Brain microvascular endothelial cell (primary cell): Measurements from ENCODE around the gene ODC1.

Experiments
- DNase-seq: peaks from one replicate; pipeline ENCODE4 v3.0.0-alpha.2; 2020
- H3K27ac ChIP-seq: fragments of 250-450 bp; sonication (Bioruptor Pico); 2 replicates; pipeline ENCODE4 v1.5.1; 2020; ENCODE audit warnings: mild to moderate bottlenecking, moderate library complexity
- H3K27me3 ChIP-seq: fragments of 250-450 bp; sonication (Bioruptor Pico); replicated peaks from 2 replicates; pipeline ENCODE4 v1.5.1; 2020; ENCODE audit warnings: mild to moderate bottlenecking
- H3K36me3 ChIP-seq: fragments of 250-450 bp; sonication (Bioruptor Pico); replicated peaks from 2 replicates; pipeline ENCODE4 v1.5.1; 2020; ENCODE audit warnings: mild to moderate bottlenecking
- H3K4me3 ChIP-seq: 2 replicates; pipeline ENCODE4 v1.5.1; 2011; ENCODE audit warnings: low read depth, mild to moderate bottlenecking, control low read depth, low read length, moderate library complexity
- in situ Hi-C: cut with HindIII; loops from 2 replicates; pipeline ENCODE4 v1.10.0; 2017; ENCODE audit warnings: low sequenced_read_pairs, low pct_ligation_motif_present
- TF ChIP-seq, protein P1 (sequence below): IDR thresholded peaks from 2 replicates; pipeline ENCODE4 v1.5.1; 2011; ENCODE audit warnings: low read depth, mild to moderate bottlenecking, moderate library complexity, low read length, control low read depth, inconsistent platforms; ENCODE audit errors: missing control alignments

Gene ODC1

DNA sequence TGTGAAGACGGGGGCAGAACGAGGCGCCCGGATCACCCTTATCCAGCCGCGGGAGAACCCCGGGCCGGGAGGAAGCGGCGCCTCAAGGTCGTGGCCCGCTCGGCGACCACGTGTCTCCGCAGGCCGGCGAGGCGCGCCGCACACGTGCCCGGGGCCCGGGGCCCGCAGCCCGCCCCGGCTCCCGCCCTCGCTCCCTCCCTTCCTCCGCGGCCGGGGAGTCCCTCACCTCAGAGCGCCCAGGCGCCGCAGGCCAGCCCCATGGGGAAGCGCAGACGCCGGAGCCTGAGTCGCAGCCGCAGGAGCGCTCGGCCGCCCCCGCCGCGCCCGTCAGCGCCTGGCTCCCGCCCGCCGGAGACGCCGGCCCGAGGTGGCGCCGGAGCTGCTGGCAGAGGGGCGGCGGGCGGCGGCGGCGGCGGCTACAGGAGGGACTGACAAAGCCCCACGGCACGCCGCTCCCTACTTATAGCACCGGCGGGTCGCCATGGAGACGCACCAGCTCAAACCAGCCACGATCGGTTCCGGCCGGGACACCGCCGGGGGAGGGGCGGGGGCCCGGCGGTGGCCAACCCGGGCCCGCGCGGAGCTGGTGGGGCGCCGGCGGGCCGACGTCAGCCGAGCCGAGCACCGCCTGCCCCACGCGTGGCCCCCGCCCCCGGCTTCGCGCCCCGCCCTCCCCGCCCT lies at the start of gene ODC1:
Gene ODC1, minus strand, starts transcription at position 433 of the 681 bp plus-strand sequence. CDS start 3,295 bp downstream, outside the sequence.
- in situ Hi-C loops, result loop anchor here (25.0 kb wide), 1 partner anchor 336 kb away; the partner anchor contains the start of gene RRM2
- H3K27ac ChIP-seq, result peak within 1 kb of the TSS; percentile 88
- no peaks in the 10 kb centered on the region for H3K27me3 ChIP-seq
- H3K36me3 ChIP-seq, result peaks cover 14% of the 10 kb centered on the region
- TF ChIP-seq, protein P1, sequence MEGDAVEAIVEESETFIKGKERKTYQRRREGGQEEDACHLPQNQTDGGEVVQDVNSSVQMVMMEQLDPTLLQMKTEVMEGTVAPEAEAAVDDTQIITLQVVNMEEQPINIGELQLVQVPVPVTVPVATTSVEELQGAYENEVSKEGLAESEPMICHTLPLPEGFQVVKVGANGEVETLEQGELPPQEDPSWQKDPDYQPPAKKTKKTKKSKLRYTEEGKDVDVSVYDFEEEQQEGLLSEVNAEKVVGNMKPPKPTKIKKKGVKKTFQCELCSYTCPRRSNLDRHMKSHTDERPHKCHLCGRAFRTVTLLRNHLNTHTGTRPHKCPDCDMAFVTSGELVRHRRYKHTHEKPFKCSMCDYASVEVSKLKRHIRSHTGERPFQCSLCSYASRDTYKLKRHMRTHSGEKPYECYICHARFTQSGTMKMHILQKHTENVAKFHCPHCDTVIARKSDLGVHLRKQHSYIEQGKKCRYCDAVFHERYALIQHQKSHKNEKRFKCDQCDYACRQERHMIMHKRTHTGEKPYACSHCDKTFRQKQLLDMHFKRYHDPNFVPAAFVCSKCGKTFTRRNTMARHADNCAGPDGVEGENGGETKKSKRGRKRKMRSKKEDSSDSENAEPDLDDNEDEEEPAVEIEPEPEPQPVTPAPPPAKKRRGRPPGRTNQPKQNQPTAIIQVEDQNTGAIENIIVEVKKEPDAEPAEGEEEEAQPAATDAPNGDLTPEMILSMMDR, result no peak
- DNase-seq, result peak; percentile 87
- peak within 1 kb of the TSS; percentile 66 for H3K4me3 ChIP-seq

DNA sequence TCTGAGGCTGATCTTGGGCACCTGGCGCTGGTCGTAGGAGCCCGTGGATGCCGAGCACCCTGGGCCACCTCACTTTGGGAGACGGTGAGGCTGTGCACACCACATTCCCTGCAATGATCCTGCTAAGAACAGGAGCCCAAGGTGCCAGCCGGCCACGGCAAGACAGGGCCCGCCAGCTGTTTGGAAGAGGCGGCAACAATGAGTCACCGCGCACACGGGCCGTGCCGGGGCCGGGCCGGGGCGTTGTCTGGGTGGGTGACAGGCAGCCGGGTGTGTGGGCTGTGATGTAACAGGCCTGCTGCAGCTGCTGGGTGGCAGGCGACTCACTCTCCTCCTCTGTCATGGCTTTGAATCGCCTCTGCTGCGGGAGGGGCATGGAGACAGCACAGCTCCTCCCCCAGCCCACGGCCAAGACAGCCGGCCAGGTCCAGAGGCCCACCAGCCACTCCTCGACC lies 49.7 kb upstream of the ODC1 start:
- Histone ChIP-seq H3K27me3 (peaks cover 3% of the 10 kb centered on the region), H3K27ac (no peak overlapping the region), H3K4me3 (no peak overlapping the region), H3K36me3 (no peaks in the 10 kb centered on the region)
- DNase-seq, result peak; percentile 51
- in situ Hi-C loops, result no loop called here
- TF ChIP-seq, protein P1, result no peak

DNA sequence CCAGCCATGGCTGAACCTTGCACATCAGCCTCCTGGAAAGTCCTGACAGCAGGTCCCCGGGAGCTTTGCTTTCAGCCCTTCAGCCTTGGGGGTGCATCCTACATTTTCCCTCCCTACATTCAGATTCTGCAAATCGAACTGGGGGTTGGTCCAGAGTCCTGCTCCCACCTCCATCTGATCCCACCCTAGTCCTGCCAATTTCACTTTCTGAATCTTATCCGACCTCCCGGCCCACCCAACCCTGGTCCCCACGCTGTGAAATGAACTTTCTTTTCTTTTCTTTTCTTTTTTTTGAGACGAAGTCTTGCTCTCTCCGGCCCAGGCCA lies 47.8 kb upstream of the ODC1 start:
- no peak for DNase-seq
- no peak overlapping the region for H3K27ac ChIP-seq
- no peaks in the 10 kb centered on the region for H3K36me3 ChIP-seq
- H3K4me3 ChIP-seq, result no peak overlapping the region
- in situ Hi-C loops, result no loop called here
- TF ChIP-seq, protein P1, result no peak
- H3K27me3 ChIP-seq, result peaks cover 3% of the 10 kb centered on the region

DNA sequence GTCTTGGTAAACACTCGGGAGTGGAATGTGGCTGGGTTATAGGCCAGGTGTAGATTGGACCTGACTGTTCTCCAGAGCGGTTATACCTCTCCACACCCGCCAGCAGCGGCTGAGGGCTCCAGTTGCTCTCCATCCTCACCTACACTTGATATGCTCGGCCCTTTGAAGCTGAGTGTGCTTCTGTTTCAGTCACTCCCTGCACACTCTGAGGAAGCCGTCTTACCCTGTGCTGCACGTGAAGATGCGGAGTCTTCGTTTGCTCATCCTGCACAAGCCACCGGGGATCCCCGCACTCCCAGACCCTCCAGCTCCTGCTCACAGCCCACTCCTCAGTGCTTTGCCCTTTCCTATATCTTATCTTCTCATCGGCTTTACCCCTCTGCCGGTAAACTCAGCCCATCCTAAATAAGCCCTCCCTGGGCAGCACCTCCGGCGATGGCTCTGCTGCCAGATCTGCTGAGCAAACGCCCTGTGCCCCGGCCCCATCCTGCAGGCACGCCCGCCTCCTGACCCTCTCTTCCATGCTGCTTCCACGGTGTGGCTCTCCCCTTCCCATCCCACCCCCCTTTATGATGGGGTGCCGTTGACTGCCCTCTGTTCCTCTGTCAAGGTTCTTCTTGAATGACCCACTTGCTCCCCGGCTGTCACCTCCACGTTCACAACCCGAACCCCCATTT lies 47.3 kb upstream of the ODC1 start:
- TF ChIP-seq, protein P1, result no peak
- Histone ChIP-seq H3K4me3 (no peak overlapping the region), H3K27me3 (peaks cover 3% of the 10 kb centered on the region), H3K27ac (no peak overlapping the region), H3K36me3 (no peaks in the 10 kb centered on the region)
- DNase-seq, result no peak
- in situ Hi-C loops, result no loop called here

DNA sequence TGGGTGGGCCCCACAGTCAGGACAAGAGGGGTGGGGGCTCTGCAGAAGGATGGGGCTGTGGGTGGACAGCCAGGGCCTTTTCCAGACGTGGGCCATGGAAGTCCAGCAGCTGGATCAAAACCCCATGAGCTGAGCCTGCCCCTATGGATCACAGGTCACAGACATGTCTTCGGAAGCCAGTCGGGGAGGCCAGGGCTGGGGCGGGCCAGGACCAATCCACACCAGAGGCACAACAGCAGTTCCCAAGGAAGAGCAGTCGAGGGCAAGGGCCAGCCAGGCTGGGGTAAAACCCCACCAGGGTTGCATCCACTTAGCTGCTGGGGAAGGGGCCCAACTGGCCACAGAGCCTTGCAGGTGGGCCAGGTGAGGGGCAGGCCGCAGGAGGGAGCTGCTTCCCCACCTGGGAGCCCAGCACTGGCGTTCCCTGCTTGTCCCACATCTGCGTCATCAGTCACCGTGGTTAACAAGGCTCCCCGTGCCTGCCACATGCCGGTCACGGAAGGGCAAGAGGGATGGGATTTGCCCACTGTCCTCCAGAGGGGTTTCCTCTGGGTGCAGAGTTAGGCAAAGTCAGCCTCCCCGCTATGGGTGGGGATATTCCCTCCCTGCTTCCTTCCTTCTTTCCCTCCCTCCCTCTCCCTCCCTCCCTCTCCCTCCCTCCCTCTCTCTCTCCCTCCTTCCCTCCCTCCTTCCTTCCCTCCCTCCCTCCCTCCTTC lies 46.4 kb upstream of the ODC1 start:
- no peak overlapping the region for H3K27ac ChIP-seq
- no peaks in the 10 kb centered on the region for H3K36me3 ChIP-seq
- TF ChIP-seq, protein P1, result no peak
- DNase-seq, result no peak
- no peak overlapping the region for H3K4me3 ChIP-seq
- in situ Hi-C loops, result no loop called here
- H3K27me3 ChIP-seq, result peaks cover 3% of the 10 kb centered on the region
